ENCODE measurements around the gene C1QTNF1.
A peak's percentile ranks its signal among the peaks of the same experiment; 100 is the strongest.

The C1QTNF1 gene

DNA sequence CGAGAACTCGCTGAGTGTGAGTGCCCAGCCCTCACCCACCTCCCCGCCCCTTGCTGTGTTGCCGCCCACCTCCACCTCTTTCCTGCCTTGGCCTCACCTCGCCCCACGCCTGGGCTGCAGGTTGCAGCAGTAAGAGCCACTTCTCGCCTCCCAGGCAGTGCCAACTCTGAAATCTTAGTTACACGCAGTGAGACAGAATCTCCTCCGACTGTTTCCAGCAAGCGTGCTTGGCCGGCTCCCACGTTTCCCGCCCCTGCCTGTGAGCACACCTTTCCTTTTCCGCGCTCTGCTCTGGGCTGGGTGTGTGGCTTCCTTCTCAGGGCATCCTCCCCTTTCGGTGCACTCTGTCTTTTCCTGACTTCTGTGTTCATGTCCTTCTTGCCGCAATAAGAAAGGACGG lies 56.4 kb downstream of the C1QTNF1 start:
- no peak for DNase-seq (ENCODE audit: low spot score)

DNA sequence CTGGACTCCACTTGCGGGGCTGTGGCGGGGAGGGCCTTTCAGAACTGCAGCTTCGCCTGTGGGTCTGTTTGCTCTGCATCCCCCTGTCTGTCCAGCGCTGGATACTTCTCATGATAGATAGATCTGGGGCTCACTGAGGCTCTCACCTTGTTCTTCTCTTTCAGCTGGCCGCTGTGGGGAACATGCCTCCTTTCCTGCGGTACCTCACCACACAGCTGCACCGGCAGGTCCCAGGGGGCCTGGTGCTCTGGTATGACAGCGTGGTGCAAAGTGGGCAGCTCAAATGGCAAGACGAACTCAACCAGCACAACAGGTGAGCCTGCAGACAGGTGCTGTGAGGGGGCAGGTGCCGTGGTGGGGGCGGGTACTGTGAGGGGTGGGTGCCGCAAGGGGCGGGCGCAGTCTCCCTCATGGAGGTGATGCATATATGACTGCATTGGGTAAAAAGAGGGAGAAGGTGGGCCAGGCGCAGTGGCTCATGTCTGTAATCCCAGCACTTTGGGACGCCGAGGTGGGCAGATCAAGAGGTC lies 56.9 kb downstream of the C1QTNF1 start:
- no peak for DNase-seq (ENCODE audit: low spot score)

DNA sequence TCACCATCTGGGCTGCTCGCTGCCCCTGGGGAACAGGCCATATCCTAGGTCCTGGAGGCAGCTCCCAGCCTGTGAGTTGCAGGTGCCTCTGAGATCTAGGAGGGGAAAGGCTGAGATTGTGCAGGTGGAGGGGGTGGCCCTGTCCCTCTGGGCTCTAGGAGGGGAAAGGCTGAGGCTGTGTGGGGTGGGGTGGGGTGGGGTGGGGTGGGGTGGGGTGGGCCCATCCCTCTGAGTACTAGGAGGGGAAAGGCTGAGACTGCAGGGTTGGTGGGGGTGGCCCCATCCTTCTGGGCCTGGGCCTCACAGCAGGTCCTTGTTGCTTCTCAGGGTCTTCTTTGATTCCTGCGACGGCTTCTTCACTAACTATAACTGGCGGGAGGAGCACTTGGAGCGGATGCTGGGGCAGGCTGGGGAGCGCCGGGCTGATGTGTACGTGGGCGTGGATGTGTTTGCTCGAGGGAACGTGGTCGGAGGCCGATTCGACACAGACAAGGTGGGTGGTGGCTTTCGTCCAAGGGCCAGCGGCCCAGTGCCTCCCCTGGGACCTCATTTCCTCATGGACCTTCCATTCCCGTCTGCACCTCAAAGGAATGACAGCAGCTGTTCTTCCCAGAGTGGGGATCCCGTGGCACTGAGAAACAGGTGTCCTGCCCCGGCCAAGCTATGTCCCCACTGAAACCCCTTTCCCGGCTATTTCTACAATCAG lies 57.8 kb downstream of the C1QTNF1 start:
- no peak for DNase-seq (ENCODE audit: low spot score)

DNA sequence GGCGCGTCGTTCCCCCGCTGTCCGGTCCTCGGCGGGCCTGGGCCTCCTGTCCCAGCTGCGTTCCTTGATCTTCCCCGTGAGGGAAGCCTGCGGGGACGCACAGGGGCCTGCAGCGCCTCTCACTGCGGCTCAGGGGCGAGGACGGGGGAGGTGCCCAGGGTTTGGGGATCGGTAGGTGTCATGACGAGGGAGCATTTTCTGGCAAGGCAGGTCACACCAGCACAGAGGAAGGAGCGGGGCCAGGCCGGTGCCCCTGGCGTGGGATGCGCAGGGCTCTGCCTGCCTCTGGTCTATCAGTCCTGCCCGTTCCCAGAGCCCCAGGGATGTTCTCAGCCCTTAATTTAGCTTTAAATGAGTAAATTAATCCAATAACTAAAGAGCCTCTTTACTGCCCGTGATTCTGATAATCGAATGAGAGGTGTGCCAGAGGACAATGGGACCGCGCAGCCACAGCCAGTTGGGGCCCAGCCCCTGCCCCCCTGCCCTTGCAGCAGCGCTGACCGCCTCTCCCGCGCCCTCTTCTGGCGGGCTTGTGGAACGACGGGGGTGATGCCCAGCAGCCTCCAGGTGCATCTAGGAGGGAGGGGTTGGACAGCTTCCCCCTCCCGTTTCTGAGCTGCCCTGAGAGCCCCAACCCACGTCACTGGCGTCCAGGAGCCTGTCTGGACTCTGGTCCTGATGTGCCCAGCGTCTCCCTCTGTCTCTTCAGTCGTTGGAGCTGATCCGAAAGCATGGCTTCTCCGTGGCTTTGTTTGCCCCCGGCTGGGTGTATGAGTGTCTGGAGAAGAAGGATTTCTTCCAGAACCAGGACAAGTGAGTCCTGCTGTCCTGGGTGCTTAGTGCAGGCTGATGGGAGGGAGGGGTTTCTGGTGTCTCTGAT lies 58.6 kb downstream of the C1QTNF1 start:
- peak; percentile 48 for DNase-seq (ENCODE audit: low spot score)

DNA sequence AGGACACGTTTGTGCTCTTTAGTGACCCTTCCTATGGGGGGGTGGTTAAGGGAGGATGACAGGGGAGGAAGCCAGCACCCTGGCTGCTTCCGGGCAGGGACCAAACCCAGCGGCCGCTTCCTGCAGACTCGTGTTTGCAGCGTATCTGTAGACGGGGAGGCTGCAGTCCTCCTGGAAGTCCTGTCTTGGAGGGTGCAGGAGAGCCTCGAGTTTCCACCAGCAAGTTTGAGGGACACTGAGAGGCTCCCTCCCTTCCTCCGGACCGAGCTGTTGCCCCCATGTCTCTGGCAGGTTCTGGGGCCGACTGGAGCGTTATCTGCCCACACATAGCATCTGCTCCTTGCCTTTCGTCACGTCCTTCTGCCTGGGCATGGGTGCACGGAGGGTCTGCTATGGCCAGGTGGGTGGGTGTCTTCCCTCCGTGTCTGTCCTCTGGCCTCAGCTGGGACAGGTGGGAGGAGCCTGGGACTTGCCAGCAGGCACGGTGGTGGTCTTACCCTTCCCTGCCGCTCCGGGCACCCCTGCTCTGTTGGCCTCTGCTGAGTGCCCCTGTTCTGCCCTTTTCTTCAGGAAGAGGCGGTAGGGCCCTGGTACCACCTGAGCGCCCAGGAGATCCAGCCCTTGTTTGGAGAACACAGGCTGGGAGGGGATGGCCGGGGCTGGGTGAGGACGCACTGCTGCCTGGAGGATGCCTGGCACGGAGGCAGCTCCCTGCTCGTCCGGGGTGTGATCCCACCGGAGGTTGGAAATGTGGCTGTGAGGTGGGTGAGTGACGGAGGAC lies 59.4 kb downstream of the C1QTNF1 start:
- no peak for DNase-seq (ENCODE audit: low spot score)

GRCh38 chr17:79084291-79085153 lies 60.6 kb downstream of the C1QTNF1 start:
- no peak for DNase-seq (ENCODE audit: low spot score)

DNA sequence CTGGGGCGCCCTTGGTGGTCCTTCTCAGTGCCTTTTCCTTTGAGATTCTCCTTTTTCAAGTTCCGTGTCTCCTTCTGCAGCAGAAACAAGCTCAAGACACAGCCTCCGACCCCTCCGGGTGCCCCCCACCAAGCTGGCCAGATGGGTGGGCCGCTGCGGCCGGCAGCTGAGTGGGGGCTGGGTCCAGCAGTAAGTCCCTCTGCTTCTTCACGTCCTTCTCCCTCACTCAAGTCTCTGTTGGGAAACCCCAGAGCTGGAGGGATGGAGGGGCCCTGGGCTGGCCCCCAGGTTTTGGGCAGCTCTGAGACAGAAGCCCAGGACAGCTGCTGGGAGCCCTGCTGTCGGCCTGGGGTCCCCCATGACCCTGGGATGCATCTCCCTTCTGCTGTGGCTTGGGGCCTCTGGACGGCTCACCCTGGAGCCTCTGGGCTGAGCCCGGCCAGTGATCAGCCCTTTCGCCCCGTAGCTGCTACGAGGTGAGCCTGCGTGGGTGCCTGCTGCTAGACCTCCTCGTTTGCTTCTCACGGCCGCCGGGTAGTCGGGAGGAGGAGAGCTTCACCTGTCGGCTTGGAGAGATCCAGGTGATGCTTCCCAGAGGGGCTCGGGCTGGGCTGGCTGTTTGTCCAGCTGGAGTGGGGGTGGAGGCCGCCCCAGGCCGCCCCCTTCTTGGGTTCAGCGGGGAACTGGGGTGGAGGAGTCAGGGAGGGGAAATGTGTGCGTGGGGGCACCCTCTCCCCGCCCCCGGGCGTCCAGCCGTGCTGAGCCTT lies 61.4 kb downstream of the C1QTNF1 start:
- no peak for DNase-seq (ENCODE audit: low spot score)

DNA sequence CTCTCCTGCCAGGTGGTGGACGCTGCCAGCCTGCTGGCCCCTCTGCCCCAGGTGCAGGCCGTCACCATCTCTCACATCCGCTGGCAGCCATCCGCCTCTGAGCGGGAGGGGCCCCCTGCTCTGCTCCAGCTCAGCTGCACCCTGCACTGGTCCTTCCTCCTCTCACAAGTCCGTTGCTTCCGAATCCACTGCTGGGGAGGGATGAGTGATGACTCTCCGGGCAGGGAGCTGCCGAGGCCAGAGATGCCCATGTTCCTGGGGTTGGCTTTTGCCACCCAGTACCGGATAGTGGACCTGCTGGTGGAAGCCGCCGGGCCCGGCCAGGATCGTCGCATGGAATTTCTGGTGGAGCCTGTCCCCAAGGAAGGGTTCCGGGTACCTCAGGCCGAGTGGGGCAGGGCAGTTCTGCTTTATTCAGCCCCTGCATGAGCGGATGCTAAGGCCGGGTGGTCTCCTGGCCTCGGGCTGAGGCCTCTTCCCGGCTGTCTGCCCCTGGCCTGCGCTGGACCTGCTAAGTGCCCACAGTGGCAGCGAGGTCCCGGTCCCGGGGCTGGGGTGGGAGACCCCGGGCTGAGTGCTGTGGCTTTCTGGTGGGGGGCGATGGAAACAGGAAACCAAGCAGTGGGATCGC lies 62.1 kb downstream of the C1QTNF1 start:
- no peak for DNase-seq (ENCODE audit: low spot score)

DNA sequence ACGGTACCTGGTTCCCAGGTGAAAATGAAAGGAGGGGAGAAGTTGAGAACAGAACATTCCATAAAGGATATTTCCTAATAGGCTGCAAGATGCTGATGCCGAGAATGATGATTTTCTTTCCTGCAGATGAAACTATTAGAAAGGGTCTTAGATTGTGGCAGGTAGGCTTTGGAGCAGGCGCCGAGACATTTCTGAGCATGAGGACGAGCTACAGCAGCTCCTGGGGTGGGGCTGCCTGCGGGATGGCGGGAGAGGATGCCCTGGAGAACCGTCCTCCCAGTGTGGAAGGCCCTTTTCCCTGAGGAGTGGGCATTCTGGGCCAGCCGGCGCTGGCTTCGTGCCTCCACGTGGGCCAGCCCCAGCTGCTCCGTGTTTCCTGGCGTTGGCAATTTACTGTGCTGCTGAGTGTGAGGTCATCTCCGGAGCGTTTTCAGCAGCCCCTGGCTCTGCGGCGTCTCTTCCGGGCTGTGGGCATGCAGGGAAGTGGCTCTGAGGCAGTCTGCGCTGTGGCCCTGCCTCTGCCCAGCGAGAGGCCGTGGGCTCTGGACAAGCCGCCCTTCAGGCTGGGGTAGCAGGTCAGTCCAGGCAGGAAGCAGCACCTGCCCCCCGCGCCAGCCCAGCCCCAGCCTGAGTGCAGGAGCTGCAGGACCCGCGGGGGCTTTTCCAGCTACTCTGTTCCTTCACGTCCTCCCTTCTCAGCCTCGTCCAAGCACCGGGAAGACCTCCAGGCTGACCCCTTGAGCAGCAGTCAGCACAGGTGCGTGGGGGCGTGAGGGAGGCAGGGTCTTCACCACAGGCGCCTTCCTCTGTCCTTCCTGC lies 62.8 kb downstream of the C1QTNF1 start:
- no peak for DNase-seq (ENCODE audit: low spot score)

- peak; percentile 78 for DNase-seq (ENCODE audit: low spot score)
These were observed 63.6 kb downstream of the C1QTNF1 start for GRCh38 chr17:79087428-79088143.

- no peak for DNase-seq (ENCODE audit: low spot score)
These were observed 64.5 kb downstream of the C1QTNF1 start for GRCh38 chr17:79088247-79088996.

DNA sequence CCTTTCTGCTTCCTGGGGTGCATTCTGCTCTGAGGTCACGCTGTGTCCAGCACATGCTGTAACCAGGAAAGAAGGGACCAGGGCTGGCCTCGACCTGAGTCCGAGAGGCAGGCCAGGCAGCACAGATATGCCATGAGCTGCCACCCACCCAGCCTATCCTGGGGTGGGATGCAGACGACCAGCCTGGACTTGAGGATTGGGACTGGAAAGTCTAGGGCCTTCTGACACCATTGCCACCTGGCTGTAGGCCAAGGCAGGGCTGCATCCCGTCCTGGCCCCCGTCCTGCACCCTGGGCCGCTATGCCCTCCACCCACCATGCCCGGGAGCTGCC lies 65.0 kb downstream of the C1QTNF1 start:
- DNase-seq (ENCODE audit: low spot score), result no peak

DNA sequence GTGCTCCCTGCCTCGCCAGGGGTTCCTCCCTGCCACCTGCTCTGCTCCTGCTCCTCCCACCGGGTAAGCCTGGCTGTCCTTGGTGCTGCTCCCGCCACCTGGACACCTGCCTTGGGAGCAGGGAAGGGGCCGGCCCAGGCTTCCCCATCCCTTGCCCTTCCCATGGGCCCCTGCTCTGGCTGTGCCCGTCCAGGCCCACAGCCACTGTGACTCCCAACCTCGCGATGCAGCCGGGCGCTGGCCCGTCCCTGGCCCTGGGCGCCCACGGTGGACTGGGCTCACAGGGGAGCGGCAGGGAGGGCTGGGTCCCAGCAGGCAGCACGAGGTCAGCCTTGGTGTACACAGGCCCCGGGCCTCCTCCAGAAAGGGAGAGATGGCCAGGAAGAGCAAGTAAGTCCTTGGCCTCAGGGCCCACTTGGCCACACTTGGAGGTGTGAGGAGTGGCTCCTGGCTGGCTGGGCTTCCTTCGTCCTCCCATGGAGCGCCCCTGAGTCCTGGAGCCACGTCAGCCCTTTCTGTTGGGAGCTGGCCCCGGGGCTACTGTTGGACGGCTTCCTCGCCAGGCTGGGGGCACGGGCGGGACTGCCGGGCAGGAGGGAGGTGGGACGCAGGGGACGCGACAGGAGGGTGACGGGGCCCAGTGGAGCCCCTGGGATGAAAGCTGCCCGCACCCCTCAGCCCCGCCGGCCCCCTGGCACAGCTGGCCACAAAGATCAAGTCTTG lies 65.9 kb downstream of the C1QTNF1 start:
- no peak for DNase-seq (ENCODE audit: low spot score)

DNA sequence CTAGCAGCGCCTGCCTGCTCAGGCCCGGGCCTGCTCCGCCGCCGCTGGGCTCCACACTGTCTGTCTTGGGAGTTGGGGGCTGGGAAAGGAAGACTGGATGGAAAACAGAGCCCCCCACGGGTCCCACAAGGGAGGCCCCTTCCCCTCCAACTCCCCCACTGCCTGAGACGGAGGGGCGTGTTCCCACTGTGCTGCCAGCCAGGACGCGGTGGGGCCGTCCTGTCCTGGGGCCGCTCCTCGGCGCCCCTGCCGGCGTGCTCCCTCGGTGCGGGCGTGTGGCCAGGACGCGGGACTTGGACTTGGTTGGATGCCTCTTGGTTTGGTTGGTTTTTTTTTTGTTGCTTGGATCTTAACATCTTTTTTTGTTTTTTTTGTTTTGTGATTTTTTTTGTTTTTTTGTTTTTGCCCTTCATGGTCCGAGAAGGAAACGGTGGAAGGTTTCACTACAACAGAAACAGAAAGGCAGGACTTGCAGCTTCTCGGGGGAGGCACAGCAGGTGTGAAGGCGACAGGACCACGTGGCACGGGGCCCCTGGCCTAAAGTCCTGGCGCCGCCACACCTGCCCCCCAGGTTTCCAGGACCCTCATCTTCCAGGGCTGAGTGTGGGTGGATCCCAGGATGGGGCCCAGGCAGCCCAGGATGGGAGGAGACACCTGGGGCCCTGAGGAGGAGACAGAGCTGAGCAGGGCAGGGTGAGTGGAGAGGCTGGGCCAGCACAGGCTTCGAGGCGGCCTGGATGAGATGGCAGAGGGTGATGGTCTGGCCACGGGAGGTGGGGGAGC lies 66.7 kb downstream of the C1QTNF1 start:
- no peak for DNase-seq (ENCODE audit: low spot score)

- DNase-seq (ENCODE audit: low spot score), result no peak
These were observed 67.3 kb downstream of the C1QTNF1 start for GRCh38 chr17:79091226-79091670.

DNA sequence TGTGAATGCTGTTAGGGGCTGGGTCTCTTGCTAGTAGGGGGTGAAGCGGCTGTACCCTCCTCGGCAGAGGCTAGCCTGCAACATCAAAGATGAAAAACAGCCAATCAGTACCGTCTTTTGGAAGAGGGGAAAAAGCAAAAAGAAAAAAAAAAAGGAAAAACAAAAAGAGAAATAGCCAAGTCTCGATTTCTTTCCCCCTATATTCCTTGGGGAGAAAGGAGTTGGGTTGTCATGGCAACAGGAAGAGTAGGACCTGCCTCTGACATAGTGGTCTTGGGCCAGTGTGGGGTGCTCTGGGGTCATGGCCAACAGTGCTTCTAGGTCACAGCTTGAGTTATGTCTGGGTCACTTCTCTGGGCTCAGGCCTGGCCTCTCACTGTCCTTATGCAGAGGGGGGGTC lies 68.6 kb downstream of the C1QTNF1 start:
- no peak for DNase-seq (ENCODE audit: low spot score)
